ENCODE data around the gene AOPEP. TPM values are rescaled to one million over a fixed set of nuclear protein-coding genes. Genes with fewer than 3 reads are reported as not detected.
A peak's percentile ranks its signal among the peaks of the same experiment; 100 is the strongest.

The AOPEP gene
- total and polyA plus RNA-seq, 2 of the 13 experiments (the other 11 are each of a cell fraction or from before 2014, with no cell fraction given), result 22.2 to 41.6 TPM

- TF ChIP-seq GTF3A (CRISPR knock-in tag; conservative IDR thresholded peaks at IDR 0.05) (no peak), DPF2 (CRISPR knock-in tag; IDR thresholded peaks at IDR 0.05; ENCODE audit: borderline replicate concordance, low read depth) (0 out of 2 replicates have a peak, but pooled peaks have one; percentile 36), SP4 (CRISPR knock-in tag; IDR thresholded peaks at IDR 0.05) (no peak), TRIM22 (IDR thresholded peaks at IDR 0.05) (no peak), ZNF256 (CRISPR knock-in tag; conservative IDR thresholded peaks at IDR 0.05) (no peak), ZNF33A (CRISPR knock-in tag; IDR thresholded peaks at IDR 0.05; ENCODE audit: borderline replicate concordance) (no peak), ZNF280D (CRISPR knock-in tag; IDR thresholded peaks at IDR 0.05) (no peak), HMG20A (CRISPR knock-in tag; IDR thresholded peaks at IDR 0.05; ENCODE audit: borderline replicate concordance) (no peak), ATF1 (CRISPR knock-in tag; IDR thresholded peaks at IDR 0.05) (no peak), POGZ (CRISPR knock-in tag; IDR thresholded peaks at IDR 0.05) (peak; percentile 78), PCBP1 (IDR thresholded peaks at IDR 0.05; ENCODE audit: borderline replicate concordance, low read depth, low read length) (no peak), BRF2 (CRISPR knock-in tag; IDR thresholded peaks at IDR 0.05) (no peak), ZNF468 (CRISPR knock-in tag; IDR thresholded peaks at IDR 0.05) (no peak), HDAC2 (CRISPR knock-in tag; IDR thresholded peaks at IDR 0.05) (peak; percentile 69), ZNF30 (CRISPR knock-in tag; IDR thresholded peaks at IDR 0.05) (no peak), ZSCAN31 (CRISPR knock-in tag; IDR thresholded peaks at IDR 0.05; ENCODE audit: low read depth) (no peak), GZF1 (CRISPR knock-in tag; IDR thresholded peaks at IDR 0.05) (no peak), HMGA1 (CRISPR knock-in tag; conservative IDR thresholded peaks at IDR 0.05) (no peak), REST (IDR thresholded peaks at IDR 0.05; ENCODE audit: borderline replicate concordance in 1 of 2, low read depth in 1 of 2, low read length in 2 of 2) (peak in 1 of 2 experiments; percentile 38; a peak in 1 of 4 replicates), KAT7 (CRISPR knock-in tag; IDR thresholded peaks at IDR 0.05; ENCODE audit: borderline replicate concordance) (no peak)
Measured at GRCh38 chr9:95024097-95024671, 297.7 kb downstream of the AOPEP start (continued).
